RPMI7951 (cell line): Measurements from ENCODE around the gene FBXO24. TPM values are rescaled to one million over a fixed set of nuclear protein-coding genes. Genes with fewer than 3 reads are reported as not detected.
A peak's percentile ranks its signal among the peaks of the same experiment; 100 is the strongest.
"Not testable (repeated sequence)": the region's sequence is repeated elsewhere in the genome, so short reads cannot be mapped to it uniquely, and the experiment has no call there.

ENCODE experiments used
- DNase-seq: peaks from one replicate; pipeline ENCODE4 v3.0.0-alpha.2; 2012; ENCODE audit warnings: low read depth
- total RNA-seq: library from RNA; depleted of rRNA; stranded (reverse); fragments of >200 nt; shearing (Covaris generic); gene quantifications from 2 replicates; pipeline ENCODE4 v1.2.3, GENCODE V29; 2014; rRNA removed

Gene FBXO24
- total RNA-seq = 0.49 and 0.72 TPM in 2 replicates

GRCh38 chr7:100586266-100587025, at the start of gene FBXO24:
FBXO24 (plus strand) TSS chr7:100586328; CDS start chr7:100586626, 298 bp downstream.
- peak; percentile 100 for DNase-seq

- not testable (repeated sequence) for DNase-seq
These were observed 49.4 kb upstream of the FBXO24 start for GRCh38 chr7:100536695-100537094.

- DNase-seq = no peak
These were observed 47.8 kb upstream of the FBXO24 start for GRCh38 chr7:100538348-100538653.

GRCh38 chr7:100538654-100539435, 47.3 kb upstream of the FBXO24 start, which contains the start of gene AGFG2:
AGFG2 (plus strand) TSS chr7:100539203; CDS start chr7:100539347, 144 bp downstream.
- DNase-seq = peak; percentile 100

- DNase-seq = no peak
These were observed 46.6 kb upstream of the FBXO24 start for GRCh38 chr7:100539436-100540006.

- no peak for DNase-seq
These were observed 45.9 kb upstream of the FBXO24 start for GRCh38 chr7:100540073-100540723.

- not testable (repeated sequence) for DNase-seq
These were observed 44.8 kb upstream of the FBXO24 start for GRCh38 chr7:100541309-100541708.

- DNase-seq = no peak
These were observed 42.5 kb upstream of the FBXO24 start for GRCh38 chr7:100543586-100543985.

- DNase-seq = no peak
These were observed 41.7 kb upstream of the FBXO24 start for GRCh38 chr7:100544386-100544785.

GRCh38 chr7:100544967-100545359, 41.2 kb upstream of the FBXO24 start:
- DNase-seq = no peak

- peak; percentile 83 for DNase-seq
These were observed 40.6 kb upstream of the FBXO24 start for GRCh38 chr7:100545360-100546128.

- DNase-seq = no peak
These were observed 39.8 kb upstream of the FBXO24 start for GRCh38 chr7:100546129-100546925.

- DNase-seq = no peak
These were observed 39.0 kb upstream of the FBXO24 start for GRCh38 chr7:100546926-100547800.

- DNase-seq = no peak
These were observed 38.3 kb upstream of the FBXO24 start for GRCh38 chr7:100547872-100548271.

GRCh38 chr7:100548446-100548845, 37.7 kb upstream of the FBXO24 start:
- not testable (repeated sequence) for DNase-seq

- no peak for DNase-seq
These were observed 33.6 kb upstream of the FBXO24 start for GRCh38 chr7:100552532-100552931.

- no peak for DNase-seq
These were observed 33.1 kb upstream of the FBXO24 start for GRCh38 chr7:100553032-100553431.

GRCh38 chr7:100555701-100556100, 30.4 kb upstream of the FBXO24 start:
- no peak for DNase-seq

GRCh38 chr7:100556541-100556940, 29.6 kb upstream of the FBXO24 start:
- DNase-seq = no peak
